HEK293 (cell line): ENCODE measurements around the gene OR2T11.
"Not testable (repeated sequence)": the region's sequence is repeated elsewhere in the genome, so short reads cannot be mapped to it uniquely, and the experiment has no call there.

ENCODE experiments used
- CTCF ChIA-PET: fragments of 350-600 bp; formaldehyde crosslinking; extraction: SDS; loops from one replicate; lab custom pipeline; 2021; ENCODE audit warnings: antibody characterized with exemption; lab: Yijun Ruan, JAX
- POLR2A ChIA-PET: fragments of 300-600 bp; formaldehyde crosslinking; extraction: SDS; loops from one replicate; lab custom pipeline; 2020; ENCODE audit warnings: antibody characterized with exemption, inconsistent platforms; lab: Yijun Ruan, JAX
- H3K27ac ChIP-seq: fragments of 200-500 bp; sonication (Bioruptor generic); 2 replicates; pipeline ENCODE4 v1.5.1; 2014; ENCODE audit warnings: low read depth, low read length, control low read depth, inconsistent platforms; ENCODE audit errors: extremely low read depth
- H3K36me3 ChIP-seq, 2 experiments: fragments of 200-500 bp in 1 of 2; sonication (Bioruptor generic) in 1 of 2; 1 replicate in 1 of 2; 2 replicates in 1 of 2; pipeline ENCODE4 v1.5.1; 2014 to 2017; ENCODE audit warnings: inconsistent platforms in 2 of 2, low read length in 2 of 2; ENCODE audit not compliant: control insufficient read depth in 2 of 2, insufficient read depth in 1 of 2
- H3K4me1 ChIP-seq: fragments of 200-500 bp; sonication (Bioruptor generic); 2 replicates; pipeline ENCODE4 v1.5.1; 2014; ENCODE audit warnings: mild to moderate bottlenecking, low read length, inconsistent platforms; ENCODE audit not compliant: control insufficient read depth, insufficient read depth
- H3K4me3 ChIP-seq: 2 replicates; pipeline ENCODE4 v1.5.1; 2011; ENCODE audit warnings: low read depth, mild to moderate bottlenecking, control low read depth, low read length, moderate library complexity
- H3K9me3 ChIP-seq: fragments of 200-500 bp; sonication (Bioruptor generic); 2 replicates; pipeline ENCODE4 v1.5.1; 2014; ENCODE audit warnings: low read depth, low read length, inconsistent platforms; ENCODE audit not compliant: control insufficient read depth, insufficient read depth
- IKZF3 ChIP-seq: fragments of 450-650 bp; IDR thresholded peaks from 2 replicates; pipeline ENCODE4 v1.5.0; 2018; ENCODE audit warnings: missing biosample characterization, mild to moderate bottlenecking, missing genetic modification characterization, moderate library complexity
- KLF16 ChIP-seq: fragments of 450-650 bp; formaldehyde crosslinking; IDR thresholded peaks from 2 replicates; pipeline ENCODE4 v1.5.1; 2017; ENCODE audit warnings: missing biosample characterization, missing genetic modification characterization
- MZF1 ChIP-seq: fragments of 450-650 bp; formaldehyde crosslinking; IDR thresholded peaks from 2 replicates; pipeline ENCODE4 v1.5.1; 2017; ENCODE audit warnings: missing biosample characterization, missing genetic modification characterization, borderline replicate concordance
- YY2 ChIP-seq: fragments of 450-650 bp; formaldehyde crosslinking; IDR thresholded peaks from 2 replicates; pipeline ENCODE4 v1.5.1; 2016; ENCODE audit warnings: missing biosample characterization, missing genetic modification characterization
- ZBTB48 ChIP-seq: fragments of 450-650 bp; formaldehyde crosslinking; IDR thresholded peaks from 2 replicates; pipeline ENCODE4 v1.5.1; 2016; ENCODE audit warnings: missing biosample characterization, missing genetic modification characterization
- ZBTB6 ChIP-seq: fragments of 450-650 bp; formaldehyde crosslinking; IDR thresholded peaks from 2 replicates; pipeline ENCODE4 v1.5.1; 2017; ENCODE audit warnings: missing biosample characterization, missing genetic modification characterization
- ZFP69B ChIP-seq: fragments of 450-650 bp; formaldehyde crosslinking; IDR thresholded peaks from 2 replicates; pipeline ENCODE4 v1.5.1; 2016; ENCODE audit warnings: missing biosample characterization, missing genetic modification characterization
- ZNF148 ChIP-seq: fragments of 450-650 bp; formaldehyde crosslinking; IDR thresholded peaks from 2 replicates; pipeline ENCODE4 v1.5.0; 2017; ENCODE audit warnings: missing biosample characterization, missing genetic modification characterization, borderline replicate concordance
- ZNF274 ChIP-seq, 2 experiments: fragments of 200-500 bp in 1 of 2; fragments of 450-650 bp in 1 of 2; sonication (Bioruptor generic) in 1 of 2; formaldehyde crosslinking in 1 of 2; IDR thresholded peaks; 2 replicates each; pipeline versions ENCODE4 v1.5.1 to v1.6.1; 2014 to 2016; ENCODE audit warnings: borderline replicate concordance in 1 of 2, inconsistent platforms in 1 of 2, low read length in 1 of 2, missing biosample characterization in 1 of 2, missing genetic modification characterization in 1 of 2
- ZNF335 ChIP-seq: fragments of 450-650 bp; formaldehyde crosslinking; conservative IDR thresholded peaks from 2 replicates; pipeline ENCODE4 v1.5.1; 2016; ENCODE audit warnings: missing biosample characterization, missing genetic modification characterization
- ZNF362 ChIP-seq: fragments of 450-650 bp; formaldehyde crosslinking; IDR thresholded peaks from 2 replicates; pipeline ENCODE4 v1.5.1; 2016; ENCODE audit warnings: missing biosample characterization, missing genetic modification characterization
- ZNF391 ChIP-seq: fragments of 450-650 bp; formaldehyde crosslinking; IDR thresholded peaks from 2 replicates; pipeline ENCODE4 v1.5.1; 2016; ENCODE audit warnings: low read depth, missing biosample characterization, missing genetic modification characterization, borderline replicate concordance
- ZNF513 ChIP-seq: fragments of 450-650 bp; IDR thresholded peaks from 2 replicates; pipeline ENCODE4 v1.5.1; 2018; ENCODE audit warnings: missing biosample characterization, missing genetic modification characterization
- ZNF514 ChIP-seq: fragments of 450-650 bp; formaldehyde crosslinking; IDR thresholded peaks from 2 replicates; pipeline ENCODE4 v1.5.1; 2016; ENCODE audit warnings: missing biosample characterization, missing genetic modification characterization
- ZNF571 ChIP-seq: fragments of 450-650 bp; formaldehyde crosslinking; IDR thresholded peaks from 2 replicates; pipeline ENCODE4 v1.5.0; 2017; ENCODE audit warnings: missing biosample characterization, missing genetic modification characterization
- ZNF658 ChIP-seq: fragments of 450-650 bp; formaldehyde crosslinking; IDR thresholded peaks from 2 replicates; pipeline ENCODE4; 2016; ENCODE audit warnings: missing biosample characterization, missing genetic modification characterization
- ZNF707 ChIP-seq: fragments of 450-650 bp; formaldehyde crosslinking; IDR thresholded peaks from 2 replicates; pipeline ENCODE4 v1.5.1; 2016; ENCODE audit warnings: missing biosample characterization, missing genetic modification characterization
- ZNF76 ChIP-seq: fragments of 450-650 bp; formaldehyde crosslinking; IDR thresholded peaks from 2 replicates; pipeline ENCODE4; 2016; ENCODE audit warnings: low read depth, missing biosample characterization, missing genetic modification characterization, borderline replicate concordance
- ZNF776 ChIP-seq: fragments of 450-650 bp; formaldehyde crosslinking; IDR thresholded peaks from 2 replicates; pipeline ENCODE4 v1.5.0; 2017; ENCODE audit warnings: missing biosample characterization, missing genetic modification characterization, borderline replicate concordance

Gene OR2T11

GRCh38 chr1:248634991-248635390 is at the start of gene OR2T11:
Gene OR2T11, minus strand, starts transcription at chr1:248635091. Its CDS starts 7,963 bp downstream, at chr1:248627128.
- H3K36me3 ChIP-seq, POLR2A ChIA-PET, H3K9me3 ChIP-seq, H3K4me1 ChIP-seq, H3K27ac ChIP-seq, CTCF ChIA-PET, H3K4me3 ChIP-seq: not testable (repeated sequence)

GRCh38 chr1:248681651-248682050 is 46.8 kb upstream of the OR2T11 start:
- Histone ChIP-seq H3K4me1 (no peaks in the 10 kb centered on the region), H3K4me3 (no peak overlapping the region), H3K9me3 (no peaks in the 10 kb centered on the region), H3K27ac (no peak overlapping the region), H3K36me3 (no peaks in the 10 kb centered on the region)
- no peak for TF ChIP-seq ZNF335 (tag by site-specific recombination)
- TF ChIP-seq ZNF571 (tag by site-specific recombination): no peak
- no peak for TF ChIP-seq ZNF658
- TF ChIP-seq YY2: no peak
- TF ChIP-seq ZFP69B (tag by site-specific recombination): no peak
- TF ChIP-seq ZNF391 (tag by site-specific recombination): no peak
- TF ChIP-seq ZNF148: no peak
- TF ChIP-seq ZBTB48 (tag by site-specific recombination): no peak
- TF ChIP-seq ZBTB6: no peak
- no peak for TF ChIP-seq ZNF514 (tag by site-specific recombination)
- TF ChIP-seq ZNF707 (tag by site-specific recombination): no peak
- TF ChIP-seq ZNF513 (tag by site-specific recombination): no peak
- no peak for TF ChIP-seq IKZF3 (tag by site-specific recombination)
- TF ChIP-seq ZNF274 (IDR thresholded peaks at IDR 0.05; ENCODE audit: low read length): no peak
- TF ChIP-seq ZNF274 (tag by site-specific recombination; IDR thresholded peaks at IDR 0.05; ENCODE audit: borderline replicate concordance): no peak
- no peak for TF ChIP-seq MZF1 (tag by site-specific recombination)
- no peak for TF ChIP-seq ZNF776 (tag by site-specific recombination)
- no peak for TF ChIP-seq KLF16 (tag by site-specific recombination)
- TF ChIP-seq ZNF76 (tag by site-specific recombination): no peak
- TF ChIP-seq ZNF362 (tag by site-specific recombination): no peak
- ChIA-PET CTCF (no interaction called here), POLR2A (no interaction called here)
